DMS 273 treated with DMSO at 0.1 percent for 48 hours (cell line): ENCODE measurements around the gene CAVIN3.
"Not testable (repeated sequence)": the region's sequence is repeated elsewhere in the genome, so short reads cannot be mapped to it uniquely, and the experiment has no call there.

Experiments
- DNase-seq: peaks from one replicate; lab custom pipeline; 2025; lab: John Stamatoyannopoulos, UW

Gene CAVIN3

GRCh38 chr11:6326303-6326702 is 6.0 kb upstream of the CAVIN3 start:
- DNase-seq = no peak

- DNase-seq = no peak
These were observed 3.1 kb upstream of the CAVIN3 start for GRCh38 chr11:6323291-6323905.

- DNase-seq = no peak
These were observed 1.7 kb upstream of the CAVIN3 start for GRCh38 chr11:6321961-6322362.

- DNase-seq = no peak
These were observed 1.1 kb upstream of the CAVIN3 start for GRCh38 chr11:6321356-6321755.

GRCh38 chr11:6319704-6320410 is 444 bp downstream of the CAVIN3 start:
- no peak for DNase-seq

- DNase-seq = no peak
These were observed 1.1 kb downstream of the CAVIN3 start for GRCh38 chr11:6319001-6319703.

- DNase-seq = no peak
These were observed 2.1 kb downstream of the CAVIN3 start for GRCh38 chr11:6318204-6318603.

GRCh38 chr11:6315811-6316425 is 4.4 kb downstream of the CAVIN3 start:
- no peak for DNase-seq

GRCh38 chr11:6312106-6312505 is 8.2 kb downstream of the CAVIN3 start:
- DNase-seq = no peak

GRCh38 chr11:6307876-6308275 is 12.4 kb downstream of the CAVIN3 start:
- DNase-seq = no peak

- no peak for DNase-seq
These were observed 15.0 kb downstream of the CAVIN3 start for GRCh38 chr11:6305297-6305696.

- no peak for DNase-seq
These were observed 16.6 kb downstream of the CAVIN3 start for GRCh38 chr11:6303661-6304060.

GRCh38 chr11:6301096-6301495 is 19.2 kb downstream of the CAVIN3 start:
- no peak for DNase-seq

GRCh38 chr11:6300325-6300724 is 20.0 kb downstream of the CAVIN3 start:
- no peak for DNase-seq

GRCh38 chr11:6298605-6299004 is 21.7 kb downstream of the CAVIN3 start:
- no peak for DNase-seq

GRCh38 chr11:6297831-6298230 is 22.5 kb downstream of the CAVIN3 start:
- DNase-seq = no peak

GRCh38 chr11:6285019-6285418 is 35.3 kb downstream of the CAVIN3 start:
- no peak for DNase-seq

GRCh38 chr11:6284250-6284649 is 36.1 kb downstream of the CAVIN3 start:
- DNase-seq = no peak

- no peak for DNase-seq
These were observed 36.8 kb downstream of the CAVIN3 start for GRCh38 chr11:6283453-6284023.

- DNase-seq = not testable (repeated sequence)
These were observed 39.5 kb downstream of the CAVIN3 start for GRCh38 chr11:6280809-6281208.

- no peak for DNase-seq
These were observed 47.1 kb downstream of the CAVIN3 start for GRCh38 chr11:6273188-6273587.

- no peak for DNase-seq
These were observed 48.7 kb downstream of the CAVIN3 start for GRCh38 chr11:6271598-6271997.
